ENCODE data around the gene GABBR2. TPM values are rescaled to one million over a fixed set of nuclear protein-coding genes. Genes with fewer than 3 reads are reported as not detected.

Gene GABBR2
- total and polyA plus RNA-seq, 2 experiments from 2014 or later: 0.89 to 1.3 TPM

- Histone ChIP-seq H3K4me1 (ENCODE audit: insufficient read depth) (no peaks in the 10 kb centered on the region), H3K27me3 (ENCODE audit: insufficient read depth) (no peaks in the 10 kb centered on the region), H4K20me1 (replicated peaks; ENCODE audit: insufficient read depth) (no peaks in the 10 kb centered on the region), H3K4me2 (no peak overlapping the region), H3K4me3 (no peak overlapping the region), H3K79me2 (replicated peaks; ENCODE audit: insufficient read depth) (no peaks in the 10 kb centered on the region), H3K9me2 (ENCODE audit: insufficient read depth) (peaks cover 5% of the 10 kb centered on the region; the same call in 1 of the 2 replicates), H3F3A (replicated peaks; ENCODE audit: low read depth) (no peaks in the 10 kb centered on the region), H3K36me3 (ENCODE audit: insufficient read depth) (no peaks in the 10 kb centered on the region), H3K27ac (ENCODE audit: low read depth) (no peak overlapping the region), H2AFZ (no peak overlapping the region)
- no peaks in the 10 kb centered on the region for H3K9me3 Mint-ChIP-seq
- ATAC-seq: no peak
- peaks cover 8% of the 10 kb centered on the region for H3K4me1 Mint-ChIP-seq
- peaks cover 3% of the 10 kb centered on the region for H3K27me3 Mint-ChIP-seq (ENCODE audit: insufficient read depth, low read depth, poor library complexity)
- H3K27ac Mint-ChIP-seq: no peak overlapping the region
- no peak overlapping the region for H3K4me3 Mint-ChIP-seq
- TF ChIP-seq, protein P1, sequence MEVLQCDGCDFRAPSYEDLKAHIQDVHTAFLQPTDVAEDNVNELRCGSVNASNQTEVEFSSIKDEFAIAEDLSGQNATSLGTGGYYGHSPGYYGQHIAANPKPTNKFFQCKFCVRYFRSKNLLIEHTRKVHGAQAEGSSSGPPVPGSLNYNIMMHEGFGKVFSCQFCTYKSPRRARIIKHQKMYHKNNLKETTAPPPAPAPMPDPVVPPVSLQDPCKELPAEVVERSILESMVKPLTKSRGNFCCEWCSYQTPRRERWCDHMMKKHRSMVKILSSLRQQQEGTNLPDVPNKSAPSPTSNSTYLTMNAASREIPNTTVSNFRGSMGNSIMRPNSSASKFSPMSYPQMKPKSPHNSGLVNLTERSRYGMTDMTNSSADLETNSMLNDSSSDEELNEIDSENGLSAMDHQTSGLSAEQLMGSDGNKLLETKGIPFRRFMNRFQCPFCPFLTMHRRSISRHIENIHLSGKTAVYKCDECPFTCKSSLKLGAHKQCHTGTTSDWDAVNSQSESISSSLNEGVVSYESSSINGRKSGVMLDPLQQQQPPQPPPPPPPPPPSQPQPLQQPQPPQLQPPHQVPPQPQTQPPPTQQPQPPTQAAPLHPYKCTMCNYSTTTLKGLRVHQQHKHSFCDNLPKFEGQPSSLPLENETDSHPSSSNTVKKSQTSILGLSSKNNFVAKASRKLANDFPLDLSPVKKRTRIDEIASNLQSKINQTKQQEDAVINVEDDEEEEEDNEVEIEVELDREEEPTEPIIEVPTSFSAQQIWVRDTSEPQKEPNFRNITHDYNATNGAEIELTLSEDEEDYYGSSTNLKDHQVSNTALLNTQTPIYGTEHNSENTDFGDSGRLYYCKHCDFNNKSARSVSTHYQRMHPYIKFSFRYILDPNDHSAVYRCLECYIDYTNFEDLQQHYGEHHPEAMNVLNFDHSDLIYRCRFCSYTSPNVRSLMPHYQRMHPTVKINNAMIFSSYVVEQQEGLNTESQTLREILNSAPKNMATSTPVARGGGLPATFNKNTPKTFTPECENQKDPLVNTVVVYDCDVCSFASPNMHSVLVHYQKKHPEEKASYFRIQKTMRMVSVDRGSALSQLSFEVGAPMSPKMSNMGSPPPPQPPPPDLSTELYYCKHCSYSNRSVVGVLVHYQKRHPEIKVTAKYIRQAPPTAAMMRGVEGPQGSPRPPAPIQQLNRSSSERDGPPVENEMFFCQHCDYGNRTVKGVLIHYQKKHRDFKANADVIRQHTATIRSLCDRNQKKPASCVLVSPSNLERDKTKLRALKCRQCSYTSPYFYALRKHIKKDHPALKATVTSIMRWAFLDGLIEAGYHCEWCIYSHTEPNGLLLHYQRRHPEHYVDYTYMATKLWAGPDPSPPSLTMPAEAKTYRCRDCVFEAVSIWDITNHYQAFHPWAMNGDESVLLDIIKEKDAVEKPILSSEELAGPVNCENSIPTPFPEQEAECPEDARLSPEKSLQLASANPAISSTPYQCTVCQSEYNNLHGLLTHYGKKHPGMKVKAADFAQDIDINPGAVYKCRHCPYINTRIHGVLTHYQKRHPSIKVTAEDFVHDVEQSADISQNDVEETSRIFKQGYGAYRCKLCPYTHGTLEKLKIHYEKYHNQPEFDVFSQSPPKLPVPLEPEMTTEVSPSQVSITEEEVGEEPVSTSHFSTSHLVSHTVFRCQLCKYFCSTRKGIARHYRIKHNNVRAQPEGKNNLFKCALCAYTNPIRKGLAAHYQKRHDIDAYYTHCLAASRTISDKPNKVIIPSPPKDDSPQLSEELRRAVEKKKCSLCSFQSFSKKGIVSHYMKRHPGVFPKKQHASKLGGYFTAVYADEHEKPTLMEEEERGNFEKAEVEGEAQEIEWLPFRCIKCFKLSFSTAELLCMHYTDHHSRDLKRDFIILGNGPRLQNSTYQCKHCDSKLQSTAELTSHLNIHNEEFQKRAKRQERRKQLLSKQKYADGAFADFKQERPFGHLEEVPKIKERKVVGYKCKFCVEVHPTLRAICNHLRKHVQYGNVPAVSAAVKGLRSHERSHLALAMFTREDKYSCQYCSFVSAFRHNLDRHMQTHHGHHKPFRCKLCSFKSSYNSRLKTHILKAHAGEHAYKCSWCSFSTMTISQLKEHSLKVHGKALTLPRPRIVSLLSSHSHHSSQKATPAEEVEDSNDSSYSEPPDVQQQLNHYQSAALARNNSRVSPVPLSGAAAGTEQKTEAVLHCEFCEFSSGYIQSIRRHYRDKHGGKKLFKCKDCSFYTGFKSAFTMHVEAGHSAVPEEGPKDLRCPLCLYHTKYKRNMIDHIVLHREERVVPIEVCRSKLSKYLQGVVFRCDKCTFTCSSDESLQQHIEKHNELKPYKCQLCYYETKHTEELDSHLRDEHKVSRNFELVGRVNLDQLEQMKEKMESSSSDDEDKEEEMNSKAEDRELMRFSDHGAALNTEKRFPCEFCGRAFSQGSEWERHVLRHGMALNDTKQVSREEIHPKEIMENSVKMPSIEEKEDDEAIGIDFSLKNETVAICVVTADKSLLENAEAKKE (CRISPR knock-in tag; IDR thresholded peaks at IDR 0.05): no peak
- TF ChIP-seq ETS1 (IDR thresholded peaks at IDR 0.05) (no peak), CREB1 (CRISPR knock-in tag; IDR thresholded peaks at IDR 0.05; ENCODE audit: low read depth) (no peak), POLR2AphosphoS5 (IDR thresholded peaks at IDR 0.05; ENCODE audit: low read depth) (no peak), JUNB (IDR thresholded peaks at IDR 0.05; ENCODE audit: unreplicated experiment) (no peak), EZH2 (IDR thresholded peaks at IDR 0.05; ENCODE audit: low read depth, unreplicated experiment) (no peak), ZNF114 (CRISPR knock-in tag; IDR thresholded peaks at IDR 0.05) (no peak), NANOG (IDR thresholded peaks at IDR 0.05; ENCODE audit: borderline replicate concordance) (no peak), STAT1 (IDR thresholded peaks at IDR 0.05; ENCODE audit: unreplicated experiment) (no peak), ZNF331 (CRISPR knock-in tag; IDR thresholded peaks at IDR 0.05; ENCODE audit: low read depth) (no peak), EZH2phosphoT487 (IDR thresholded peaks at IDR 0.05; ENCODE audit: unreplicated experiment) (no peak)
- TF ChIP-seq, protein P2, sequence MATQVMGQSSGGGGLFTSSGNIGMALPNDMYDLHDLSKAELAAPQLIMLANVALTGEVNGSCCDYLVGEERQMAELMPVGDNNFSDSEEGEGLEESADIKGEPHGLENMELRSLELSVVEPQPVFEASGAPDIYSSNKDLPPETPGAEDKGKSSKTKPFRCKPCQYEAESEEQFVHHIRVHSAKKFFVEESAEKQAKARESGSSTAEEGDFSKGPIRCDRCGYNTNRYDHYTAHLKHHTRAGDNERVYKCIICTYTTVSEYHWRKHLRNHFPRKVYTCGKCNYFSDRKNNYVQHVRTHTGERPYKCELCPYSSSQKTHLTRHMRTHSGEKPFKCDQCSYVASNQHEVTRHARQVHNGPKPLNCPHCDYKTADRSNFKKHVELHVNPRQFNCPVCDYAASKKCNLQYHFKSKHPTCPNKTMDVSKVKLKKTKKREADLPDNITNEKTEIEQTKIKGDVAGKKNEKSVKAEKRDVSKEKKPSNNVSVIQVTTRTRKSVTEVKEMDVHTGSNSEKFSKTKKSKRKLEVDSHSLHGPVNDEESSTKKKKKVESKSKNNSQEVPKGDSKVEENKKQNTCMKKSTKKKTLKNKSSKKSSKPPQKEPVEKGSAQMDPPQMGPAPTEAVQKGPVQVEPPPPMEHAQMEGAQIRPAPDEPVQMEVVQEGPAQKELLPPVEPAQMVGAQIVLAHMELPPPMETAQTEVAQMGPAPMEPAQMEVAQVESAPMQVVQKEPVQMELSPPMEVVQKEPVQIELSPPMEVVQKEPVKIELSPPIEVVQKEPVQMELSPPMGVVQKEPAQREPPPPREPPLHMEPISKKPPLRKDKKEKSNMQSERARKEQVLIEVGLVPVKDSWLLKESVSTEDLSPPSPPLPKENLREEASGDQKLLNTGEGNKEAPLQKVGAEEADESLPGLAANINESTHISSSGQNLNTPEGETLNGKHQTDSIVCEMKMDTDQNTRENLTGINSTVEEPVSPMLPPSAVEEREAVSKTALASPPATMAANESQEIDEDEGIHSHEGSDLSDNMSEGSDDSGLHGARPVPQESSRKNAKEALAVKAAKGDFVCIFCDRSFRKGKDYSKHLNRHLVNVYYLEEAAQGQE (IDR thresholded peaks at IDR 0.05; ENCODE audit: unreplicated experiment): no peak
- TF ChIP-seq, protein P3, sequence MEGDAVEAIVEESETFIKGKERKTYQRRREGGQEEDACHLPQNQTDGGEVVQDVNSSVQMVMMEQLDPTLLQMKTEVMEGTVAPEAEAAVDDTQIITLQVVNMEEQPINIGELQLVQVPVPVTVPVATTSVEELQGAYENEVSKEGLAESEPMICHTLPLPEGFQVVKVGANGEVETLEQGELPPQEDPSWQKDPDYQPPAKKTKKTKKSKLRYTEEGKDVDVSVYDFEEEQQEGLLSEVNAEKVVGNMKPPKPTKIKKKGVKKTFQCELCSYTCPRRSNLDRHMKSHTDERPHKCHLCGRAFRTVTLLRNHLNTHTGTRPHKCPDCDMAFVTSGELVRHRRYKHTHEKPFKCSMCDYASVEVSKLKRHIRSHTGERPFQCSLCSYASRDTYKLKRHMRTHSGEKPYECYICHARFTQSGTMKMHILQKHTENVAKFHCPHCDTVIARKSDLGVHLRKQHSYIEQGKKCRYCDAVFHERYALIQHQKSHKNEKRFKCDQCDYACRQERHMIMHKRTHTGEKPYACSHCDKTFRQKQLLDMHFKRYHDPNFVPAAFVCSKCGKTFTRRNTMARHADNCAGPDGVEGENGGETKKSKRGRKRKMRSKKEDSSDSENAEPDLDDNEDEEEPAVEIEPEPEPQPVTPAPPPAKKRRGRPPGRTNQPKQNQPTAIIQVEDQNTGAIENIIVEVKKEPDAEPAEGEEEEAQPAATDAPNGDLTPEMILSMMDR (conservative IDR thresholded peaks at IDR 0.05; ENCODE audit: low read depth in 2 of 2): no peak
- no peaks in the 10 kb centered on the region for H3K36me3 Mint-ChIP-seq (ENCODE audit: low read depth)
- DNase-seq (ENCODE audit: low spot score): no peak
Measured at GRCh38 chr9:98594546-98595160, 114.1 kb downstream of the GABBR2 start.

Data from GM23338 (cell line).